Smooth muscle cell (in vitro differentiated cells): Measurements from ENCODE around the gene GRIA1. TPM values are rescaled to one million over a fixed set of nuclear protein-coding genes. Genes with fewer than 3 reads are reported as not detected.

ENCODE experiments used
- DNase-seq: peaks from one replicate; lab custom pipeline; 2025; ENCODE audit not compliant: unreplicated experiment; lab: John Stamatoyannopoulos, UW
- H2AFZ ChIP-seq: fragments of 200-600 bp; sonication (generic); 2 replicates; pipeline ENCODE4 v1.6.0; 2016; ENCODE audit warnings: antibody characterized with exemption, low read depth, mild to moderate bottlenecking
- H3F3A ChIP-seq: fragments of 200-600 bp; sonication (generic); 2 replicates; pipeline ENCODE4 v1.6.0; 2017; ENCODE audit warnings: antibody characterized with exemption, low read depth
- H3K27ac ChIP-seq: fragments of 200-600 bp; sonication (generic); 2 replicates; pipeline ENCODE4 v1.5.1; 2016; ENCODE audit warnings: low read depth, mild to moderate bottlenecking
- H3K27me3 ChIP-seq: fragments of 200-600 bp; sonication (generic); 2 replicates; pipeline ENCODE4 v1.6.1; 2016; ENCODE audit warnings: low read depth, mild to moderate bottlenecking
- H3K36me3 ChIP-seq: fragments of 200-600 bp; sonication (generic); 2 replicates; pipeline ENCODE4 v1.5.1; 2016; ENCODE audit warnings: low read depth
- H3K4me1 ChIP-seq: fragments of 200-600 bp; sonication (generic); 2 replicates; pipeline ENCODE4 v1.5.1; 2016; ENCODE audit warnings: low read depth
- H3K4me2 ChIP-seq: fragments of 200-600 bp; sonication (generic); 2 replicates; pipeline ENCODE4 v1.6.0; 2016; ENCODE audit warnings: mild to moderate bottlenecking
- H3K4me3 ChIP-seq: fragments of 200-600 bp; sonication (generic); 2 replicates; pipeline ENCODE4 v1.5.1; 2016; ENCODE audit warnings: mild to moderate bottlenecking
- H3K79me2 ChIP-seq: fragments of 200-600 bp; sonication (generic); 2 replicates; pipeline ENCODE4 v1.6.0; 2016; ENCODE audit warnings: low read depth, mild to moderate bottlenecking
- H3K9ac ChIP-seq: fragments of 200-600 bp; sonication (generic); 2 replicates; pipeline ENCODE4 v1.6.0; 2016; ENCODE audit warnings: low read depth
- H3K9me3 ChIP-seq: fragments of 200-600 bp; sonication (generic); replicated peaks from 2 replicates; pipeline ENCODE4 v1.5.1; 2016; ENCODE audit warnings: low read depth
- H4K20me1 ChIP-seq: fragments of 200-600 bp; sonication (generic); 2 replicates; pipeline ENCODE4 v1.6.0; 2016; ENCODE audit warnings: low read depth
- CTCF ChIP-seq: fragments of 200-600 bp; sonication (generic); IDR thresholded peaks from 2 replicates; pipeline ENCODE4 v1.5.1; 2017; ENCODE audit warnings: borderline replicate concordance, mild to moderate bottlenecking, antibody characterized with exemption; ENCODE audit not compliant: insufficient read depth, poor library complexity, severe bottlenecking
- WGBS: methylation state at CpG from one replicate; pipeline ENCODE4 v1.1.7; 2016; ENCODE audit warnings: low lambda C conversion rate; 5-methylcytosine and 5-hydroxymethylcytosine counted together
- polyA plus RNA-seq: library from polyadenylated mRNA; unstranded; fragments of >200 nt; fragmentation: Nextera tagmentation; extraction: Ambion mirVana; gene quantifications from 2 replicates; pipeline ENCODE4 v1.2.1, GENCODE V29; 2016
- total RNA-seq: library from RNA; depleted of rRNA; stranded (reverse); fragments of >200 nt; gene quantifications from 2 replicates; pipeline ENCODE4 v1.2.3, GENCODE V29; 2014

GRIA1 gene
- total and polyA plus RNA-seq, 2 experiments from 2014 or later = 0.17 to 0.94 TPM

- 55% methylated on average over 14 of the region's 14 CpGs for WGBS
- H2AFZ ChIP-seq = no peak overlapping the region
- no peaks in the 10 kb centered on the region for H3F3A ChIP-seq
- H3K27ac ChIP-seq = no peak overlapping the region
- peaks cover 16% of the 10 kb centered on the region for H3K4me1 ChIP-seq
- no peaks in the 10 kb centered on the region for H3K36me3 ChIP-seq
- H3K79me2 ChIP-seq = no peaks in the 10 kb centered on the region
- TF ChIP-seq CTCF = no peak
- no peak for DNase-seq
- no peaks in the 10 kb centered on the region for H3K9me3 ChIP-seq
- no peak overlapping the region for H3K9ac ChIP-seq
- H3K4me3 ChIP-seq = peak overlapping the region; percentile 30
- H3K27me3 ChIP-seq = no peaks in the 10 kb centered on the region
- H3K4me2 ChIP-seq = peak overlapping the region; percentile 84
- H4K20me1 ChIP-seq = no peaks in the 10 kb centered on the region
Observed at GRCh38 chr5:153491038-153491744, 721 bp downstream of the GRIA1 start.

GRCh38 chr5:153491856-153492255, 1.4 kb downstream of the GRIA1 start:
- Histone ChIP-seq H3K9me3 (no peaks in the 10 kb centered on the region), H3K4me2 (no peak overlapping the region), H3K36me3 (no peaks in the 10 kb centered on the region), H3K9ac (no peak overlapping the region), H3K4me3 (no peak overlapping the region), H4K20me1 (no peaks in the 10 kb centered on the region), H3K79me2 (no peaks in the 10 kb centered on the region), H2AFZ (no peak overlapping the region), H3F3A (no peaks in the 10 kb centered on the region), H3K27me3 (no peaks in the 10 kb centered on the region), H3K27ac (no peak overlapping the region), H3K4me1 (peaks cover 16% of the 10 kb centered on the region)
- 80% methylated on average over 8 of the region's 8 CpGs for WGBS
- DNase-seq = no peak
- TF ChIP-seq CTCF = no peak

DNA sequence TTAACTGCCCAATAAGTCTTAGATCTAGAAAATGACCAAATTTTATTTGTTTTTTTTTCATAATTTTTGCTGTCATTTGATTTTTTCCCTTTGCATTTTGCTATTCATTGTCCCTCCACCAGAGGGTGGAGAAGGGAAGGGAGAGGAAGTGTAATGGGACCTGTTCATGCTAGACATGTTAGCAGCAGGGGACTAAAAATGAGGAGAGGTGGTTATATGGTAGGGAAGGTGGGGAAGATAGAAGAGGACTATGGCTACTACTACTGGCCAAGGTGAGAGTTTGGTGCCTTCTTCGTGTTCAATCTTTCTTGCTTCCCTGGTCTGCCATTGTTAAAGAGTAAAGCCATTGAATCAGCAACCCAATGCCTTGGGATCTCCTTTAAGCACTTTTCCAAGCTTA, 6.4 kb downstream of the GRIA1 start:
- Histone ChIP-seq H3K4me2 (no peak overlapping the region), H3K79me2 (no peaks in the 10 kb centered on the region), H2AFZ (no peak overlapping the region), H3K4me1 (no peaks in the 10 kb centered on the region), H4K20me1 (no peaks in the 10 kb centered on the region), H3K4me3 (no peak overlapping the region), H3K27me3 (no peaks in the 10 kb centered on the region), H3K36me3 (no peaks in the 10 kb centered on the region), H3F3A (no peaks in the 10 kb centered on the region), H3K27ac (no peak overlapping the region), H3K9ac (no peak overlapping the region), H3K9me3 (no peaks in the 10 kb centered on the region)
- TF ChIP-seq CTCF = peak; percentile 79
- DNase-seq = no peak
- WGBS = 31% methylated on average over 1 of the region's 1 CpG

GRCh38 chr5:153498516-153498915, 8.0 kb downstream of the GRIA1 start:
- Histone ChIP-seq H3K4me3 (no peak overlapping the region), H2AFZ (no peak overlapping the region), H3K36me3 (no peaks in the 10 kb centered on the region), H3F3A (no peaks in the 10 kb centered on the region), H3K79me2 (no peaks in the 10 kb centered on the region), H3K27me3 (no peaks in the 10 kb centered on the region), H3K9ac (no peak overlapping the region), H3K9me3 (no peaks in the 10 kb centered on the region), H4K20me1 (no peaks in the 10 kb centered on the region), H3K4me1 (no peaks in the 10 kb centered on the region), H3K4me2 (no peak overlapping the region), H3K27ac (no peak overlapping the region)
- DNase-seq = no peak
- TF ChIP-seq CTCF = no peak
